WTC11 (cell line): ENCODE measurements around the gene MACC1. TPM values are rescaled to one million over a fixed set of nuclear protein-coding genes. Genes with fewer than 3 reads are reported as not detected.

Experiments used
- ATAC-seq: fragments of 200-7000 bp; cut with Tn5 transposase; 2 replicates; pipeline ENCODE4 v1.10.0; 2021; ENCODE audit warnings: mild to moderate bottlenecking, moderate library complexity
- CTCF ChIA-PET: fragments of 300-600 bp; sonication (Branson Sonifier 250); formaldehyde crosslinking; loops from one replicate; lab custom pipeline; 2021; ENCODE audit warnings: antibody characterized with exemption; lab: Charles Lee
- POLR2A ChIA-PET: fragments of 350-600 bp; sonication (Branson Sonifier 250); formaldehyde crosslinking; loops from one replicate; lab custom pipeline; 2021; ENCODE audit warnings: antibody characterized with exemption; lab: Charles Lee
- DNase-seq: peaks from one replicate; pipeline ENCODE4 v3.0.0; 2021; ENCODE audit warnings: low spot score
- H3K27ac Mint-ChIP-seq: 2 replicates; pipeline ENCODE4 v1.8.0; 2021; ENCODE audit warnings: mixed read lengths
- H3K27me3 Mint-ChIP-seq: 2 replicates; pipeline ENCODE4 v1.8.0; 2021; ENCODE audit warnings: low read depth, mild to moderate bottlenecking, moderate library complexity, mixed read lengths
- H3K36me3 Mint-ChIP-seq: 2 replicates; pipeline ENCODE4 v1.8.0; 2021; ENCODE audit warnings: mixed read lengths
- H3K4me1 Mint-ChIP-seq: 2 replicates; pipeline ENCODE4 v1.8.0; 2022; ENCODE audit warnings: mixed read lengths
- H3K4me3 Mint-ChIP-seq: 2 replicates; pipeline ENCODE4 v1.8.0; 2021; ENCODE audit warnings: mild to moderate bottlenecking, moderate library complexity, mixed read lengths
- H3K9me3 Mint-ChIP-seq: 2 replicates; pipeline ENCODE4 v1.8.0; 2021; ENCODE audit warnings: mixed read lengths
- CBFB ChIP-seq: sonication (generic); formaldehyde crosslinking; IDR thresholded peaks from 2 replicates; pipeline ENCODE4 v1.8.1; 2022; ENCODE audit warnings: mild to moderate bottlenecking, low read depth, missing genetic modification reagents
- CREB1 ChIP-seq: sonication (generic); formaldehyde crosslinking; IDR thresholded peaks from 2 replicates; pipeline ENCODE4 v1.8.0; 2023; ENCODE audit warnings: mild to moderate bottlenecking, missing genetic modification reagents
- ETV6 ChIP-seq: sonication (generic); formaldehyde crosslinking; IDR thresholded peaks from 2 replicates; pipeline ENCODE4 v1.8.1; 2022; ENCODE audit warnings: mild to moderate bottlenecking, missing genetic modification reagents
- FOXK1 ChIP-seq: sonication (generic); formaldehyde crosslinking; IDR thresholded peaks from 2 replicates; pipeline ENCODE4 v1.8.0; 2022; ENCODE audit warnings: mild to moderate bottlenecking, moderate library complexity, missing genetic modification reagents
- GTF2I ChIP-seq: fragments of 250-450 bp; sonication (Bioruptor Pico); conservative IDR thresholded peaks from 2 replicates; pipeline ENCODE4 v1.4.0; 2021; ENCODE audit warnings: mild to moderate bottlenecking
- JUN ChIP-seq: sonication (generic); formaldehyde crosslinking; IDR thresholded peaks from 2 replicates; pipeline ENCODE4 v1.8.0; 2023; ENCODE audit warnings: mild to moderate bottlenecking, missing genetic modification reagents
- NFATC4 ChIP-seq: fragments of 250-450 bp; sonication (Bioruptor Pico); IDR thresholded peaks from 2 replicates; pipeline ENCODE4 v1.9.0; 2021; ENCODE audit warnings: mild to moderate bottlenecking
- NR2C2 ChIP-seq: sonication (generic); formaldehyde crosslinking; IDR thresholded peaks from 2 replicates; pipeline ENCODE4 v1.8.0; 2022; ENCODE audit warnings: mild to moderate bottlenecking, missing genetic modification reagents
- PRRX2 ChIP-seq: fragments of 250-450 bp; sonication (Bioruptor Pico); IDR thresholded peaks from 2 replicates; pipeline ENCODE4 v1.8.0; 2021; ENCODE audit warnings: mild to moderate bottlenecking
- RELA ChIP-seq: sonication (generic); formaldehyde crosslinking; IDR thresholded peaks from 2 replicates; pipeline ENCODE4 v1.8.1; 2022; ENCODE audit warnings: missing genetic modification reagents, mild to moderate bottlenecking, borderline replicate concordance
- SP1 ChIP-seq: sonication (generic); formaldehyde crosslinking; conservative IDR thresholded peaks from 2 replicates; pipeline ENCODE4 v1.8.1; 2022; ENCODE audit warnings: missing genetic modification reagents
- TEAD1 ChIP-seq: sonication (generic); formaldehyde crosslinking; IDR thresholded peaks from 2 replicates; pipeline ENCODE4 v1.8.0; 2022; ENCODE audit warnings: mild to moderate bottlenecking, missing genetic modification reagents
- TEAD4 ChIP-seq: sonication (generic); formaldehyde crosslinking; IDR thresholded peaks from 2 replicates; pipeline ENCODE4 v1.8.0; 2022; ENCODE audit warnings: mild to moderate bottlenecking, missing genetic modification reagents
- TP53 ChIP-seq: sonication (generic); formaldehyde crosslinking; IDR thresholded peaks from 2 replicates; pipeline ENCODE4 v1.8.1; 2023; ENCODE audit warnings: mild to moderate bottlenecking, missing genetic modification reagents
- ZBTB21 ChIP-seq: sonication (generic); formaldehyde crosslinking; IDR thresholded peaks from 2 replicates; pipeline ENCODE4 v1.8.1; 2023; ENCODE audit warnings: mild to moderate bottlenecking, missing genetic modification reagents, borderline replicate concordance
- ZNF138 ChIP-seq: sonication (generic); formaldehyde crosslinking; conservative IDR thresholded peaks from 2 replicates; pipeline ENCODE4 v1.8.1; 2022; ENCODE audit warnings: mild to moderate bottlenecking, moderate library complexity, missing genetic modification reagents
- ZNF416 ChIP-seq: fragments of 250-450 bp; sonication (Bioruptor Pico); IDR thresholded peaks from 2 replicates; pipeline ENCODE4 v1.9.0; 2021; ENCODE audit warnings: mild to moderate bottlenecking, inconsistent platforms
- ZNF671 ChIP-seq: fragments of 250-450 bp; sonication (Bioruptor Pico); IDR thresholded peaks from 2 replicates; pipeline ENCODE4 v1.8.0; 2021; ENCODE audit warnings: mild to moderate bottlenecking
- total RNA-seq: library from RNA; stranded (reverse); gene quantifications from 3 replicates; pipeline ENCODE4 v1.2.3, GENCODE V29; 2021
- TF ChIP-seq, protein P1 (sequence below): sonication (generic); formaldehyde crosslinking; IDR thresholded peaks from 2 replicates; pipeline ENCODE4 v1.8.0; 2023; ENCODE audit warnings: missing genetic modification reagents
- TF ChIP-seq, protein P2 (sequence below): sonication (generic); formaldehyde crosslinking; conservative IDR thresholded peaks from 2 replicates; pipeline ENCODE4 v1.8.1; 2022; ENCODE audit warnings: mild to moderate bottlenecking, missing genetic modification reagents
- TF ChIP-seq, protein P3 (sequence below): fragments of 200-600 bp; IDR thresholded peaks from 2 replicates; pipeline ENCODE4 v1.8.0; 2022; ENCODE audit warnings: antibody characterized with exemption
- TF ChIP-seq, protein P4 (sequence below): fragments of 250-450 bp; sonication (Bioruptor Pico); IDR thresholded peaks from 2 replicates; pipeline ENCODE4 v2.1.2; 2022; ENCODE audit warnings: mild to moderate bottlenecking, moderate library complexity
- TF ChIP-seq, protein P5 (sequence below): sonication (generic); formaldehyde crosslinking; IDR thresholded peaks from 2 replicates; pipeline ENCODE4 v1.8.0; 2022; ENCODE audit warnings: mild to moderate bottlenecking, missing genetic modification reagents
- TF ChIP-seq, protein P6 (sequence below): sonication (generic); formaldehyde crosslinking; IDR thresholded peaks from 2 replicates; pipeline ENCODE4 v1.8.1; 2023; ENCODE audit warnings: mild to moderate bottlenecking, moderate library complexity, missing genetic modification reagents
- TF ChIP-seq, protein P7 (sequence below): fragments of 250-450 bp; sonication (Bioruptor Pico); IDR thresholded peaks from 2 replicates; pipeline ENCODE4 v1.9.0; 2021; ENCODE audit warnings: mild to moderate bottlenecking
- TF ChIP-seq, protein P8 (sequence below): sonication (generic); formaldehyde crosslinking; IDR thresholded peaks from 2 replicates; pipeline ENCODE4 v1.8.0; 2022; ENCODE audit warnings: missing genetic modification reagents

MACC1 gene
- total RNA-seq, 1 experiment from 2014 or later, result 14.6 TPM

DNA sequence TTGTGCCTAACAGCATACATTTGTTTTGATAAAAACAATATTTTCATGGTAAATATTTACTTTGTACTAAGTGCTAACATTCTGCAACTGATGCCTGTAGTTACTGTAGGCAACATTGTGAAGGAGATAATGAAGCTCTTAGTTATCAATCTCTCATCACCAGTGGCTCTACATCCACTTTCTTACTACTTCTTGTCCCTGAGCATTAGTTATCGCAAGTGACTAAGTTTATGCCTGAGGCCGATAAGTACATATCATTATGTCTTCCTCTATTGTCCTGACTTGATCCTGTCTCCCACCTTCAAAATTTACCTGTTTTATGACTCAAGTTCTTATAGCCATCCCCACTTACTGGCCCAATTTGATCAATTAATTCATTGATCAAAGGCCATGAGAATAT, 63.6 kb downstream of the MACC1 start:
- H3K27ac Mint-ChIP-seq, result no peak overlapping the region
- TF ChIP-seq TP53 (CRISPR knock-in tag) (no peak), ZNF671 (CRISPR knock-in tag) (no peak), ZBTB21 (no peak), CBFB (CRISPR knock-in tag) (no peak), TEAD4 (CRISPR knock-in tag) (no peak), ETV6 (CRISPR knock-in tag) (no peak), FOXK1 (CRISPR knock-in tag) (no peak), JUN (CRISPR knock-in tag) (no peak), RELA (CRISPR knock-in tag) (no peak), ZNF416 (CRISPR knock-in tag) (no peak), NFATC4 (no peak), ZNF138 (CRISPR knock-in tag) (no peak), NR2C2 (CRISPR knock-in tag) (no peak)
- TF ChIP-seq, protein P1, sequence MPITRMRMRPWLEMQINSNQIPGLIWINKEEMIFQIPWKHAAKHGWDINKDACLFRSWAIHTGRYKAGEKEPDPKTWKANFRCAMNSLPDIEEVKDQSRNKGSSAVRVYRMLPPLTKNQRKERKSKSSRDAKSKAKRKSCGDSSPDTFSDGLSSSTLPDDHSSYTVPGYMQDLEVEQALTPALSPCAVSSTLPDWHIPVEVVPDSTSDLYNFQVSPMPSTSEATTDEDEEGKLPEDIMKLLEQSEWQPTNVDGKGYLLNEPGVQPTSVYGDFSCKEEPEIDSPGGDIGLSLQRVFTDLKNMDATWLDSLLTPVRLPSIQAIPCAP (CRISPR knock-in tag), result no peak
- TF ChIP-seq, protein P2, sequence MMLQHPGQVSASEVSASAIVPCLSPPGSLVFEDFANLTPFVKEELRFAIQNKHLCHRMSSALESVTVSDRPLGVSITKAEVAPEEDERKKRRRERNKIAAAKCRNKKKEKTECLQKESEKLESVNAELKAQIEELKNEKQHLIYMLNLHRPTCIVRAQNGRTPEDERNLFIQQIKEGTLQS (CRISPR knock-in tag), result no peak
- TF ChIP-seq, protein P3, sequence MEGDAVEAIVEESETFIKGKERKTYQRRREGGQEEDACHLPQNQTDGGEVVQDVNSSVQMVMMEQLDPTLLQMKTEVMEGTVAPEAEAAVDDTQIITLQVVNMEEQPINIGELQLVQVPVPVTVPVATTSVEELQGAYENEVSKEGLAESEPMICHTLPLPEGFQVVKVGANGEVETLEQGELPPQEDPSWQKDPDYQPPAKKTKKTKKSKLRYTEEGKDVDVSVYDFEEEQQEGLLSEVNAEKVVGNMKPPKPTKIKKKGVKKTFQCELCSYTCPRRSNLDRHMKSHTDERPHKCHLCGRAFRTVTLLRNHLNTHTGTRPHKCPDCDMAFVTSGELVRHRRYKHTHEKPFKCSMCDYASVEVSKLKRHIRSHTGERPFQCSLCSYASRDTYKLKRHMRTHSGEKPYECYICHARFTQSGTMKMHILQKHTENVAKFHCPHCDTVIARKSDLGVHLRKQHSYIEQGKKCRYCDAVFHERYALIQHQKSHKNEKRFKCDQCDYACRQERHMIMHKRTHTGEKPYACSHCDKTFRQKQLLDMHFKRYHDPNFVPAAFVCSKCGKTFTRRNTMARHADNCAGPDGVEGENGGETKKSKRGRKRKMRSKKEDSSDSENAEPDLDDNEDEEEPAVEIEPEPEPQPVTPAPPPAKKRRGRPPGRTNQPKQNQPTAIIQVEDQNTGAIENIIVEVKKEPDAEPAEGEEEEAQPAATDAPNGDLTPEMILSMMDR, result no peak
- TF ChIP-seq, protein P4, sequence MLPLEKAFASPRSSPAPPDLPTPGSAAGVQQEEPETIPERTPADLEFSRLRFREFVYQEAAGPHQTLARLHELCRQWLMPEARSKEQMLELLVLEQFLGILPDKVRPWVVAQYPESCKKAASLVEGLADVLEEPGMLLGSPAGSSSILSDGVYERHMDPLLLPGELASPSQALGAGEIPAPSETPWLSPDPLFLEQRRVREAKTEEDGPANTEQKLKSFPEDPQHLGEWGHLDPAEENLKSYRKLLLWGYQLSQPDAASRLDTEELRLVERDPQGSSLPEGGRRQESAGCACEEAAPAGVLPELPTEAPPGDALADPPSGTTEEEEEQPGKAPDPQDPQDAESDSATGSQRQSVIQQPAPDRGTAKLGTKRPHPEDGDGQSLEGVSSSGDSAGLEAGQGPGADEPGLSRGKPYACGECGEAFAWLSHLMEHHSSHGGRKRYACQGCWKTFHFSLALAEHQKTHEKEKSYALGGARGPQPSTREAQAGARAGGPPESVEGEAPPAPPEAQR (CRISPR knock-in tag), result no peak
- TF ChIP-seq, protein P5, sequence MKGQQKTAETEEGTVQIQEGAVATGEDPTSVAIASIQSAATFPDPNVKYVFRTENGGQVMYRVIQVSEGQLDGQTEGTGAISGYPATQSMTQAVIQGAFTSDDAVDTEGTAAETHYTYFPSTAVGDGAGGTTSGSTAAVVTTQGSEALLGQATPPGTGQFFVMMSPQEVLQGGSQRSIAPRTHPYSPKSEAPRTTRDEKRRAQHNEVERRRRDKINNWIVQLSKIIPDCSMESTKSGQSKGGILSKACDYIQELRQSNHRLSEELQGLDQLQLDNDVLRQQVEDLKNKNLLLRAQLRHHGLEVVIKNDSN (CRISPR knock-in tag), result no peak
- TF ChIP-seq, protein P6, sequence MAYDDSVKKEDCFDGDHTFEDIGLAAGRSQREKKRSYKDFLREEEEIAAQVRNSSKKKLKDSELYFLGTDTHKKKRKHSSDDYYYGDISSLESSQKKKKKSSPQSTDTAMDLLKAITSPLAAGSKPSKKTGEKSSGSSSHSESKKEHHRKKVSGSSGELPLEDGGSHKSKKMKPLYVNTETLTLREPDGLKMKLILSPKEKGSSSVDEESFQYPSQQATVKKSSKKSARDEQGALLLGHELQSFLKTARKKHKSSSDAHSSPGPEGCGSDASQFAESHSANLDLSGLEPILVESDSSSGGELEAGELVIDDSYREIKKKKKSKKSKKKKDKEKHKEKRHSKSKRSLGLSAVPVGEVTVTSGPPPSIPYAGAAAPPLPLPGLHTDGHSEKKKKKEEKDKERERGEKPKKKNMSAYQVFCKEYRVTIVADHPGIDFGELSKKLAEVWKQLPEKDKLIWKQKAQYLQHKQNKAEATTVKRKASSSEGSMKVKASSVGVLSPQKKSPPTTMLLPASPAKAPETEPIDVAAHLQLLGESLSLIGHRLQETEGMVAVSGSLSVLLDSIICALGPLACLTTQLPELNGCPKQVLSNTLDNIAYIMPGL (CRISPR knock-in tag), result no peak
- H3K27me3 Mint-ChIP-seq, result no peaks in the 10 kb centered on the region
- 0 out of 2 replicates have a peak, but pooled peaks cover 4% of the 10 kb centered on the region for H3K9me3 Mint-ChIP-seq
- H3K4me3 Mint-ChIP-seq, result no peak overlapping the region
- ATAC-seq (no peak), DNase-seq (no peak)
- H3K36me3 Mint-ChIP-seq, result peaks cover 26% of the 10 kb centered on the region
- ChIA-PET CTCF (no interaction called here), POLR2A (no interaction called here)
- H3K4me1 Mint-ChIP-seq, result peaks cover 9% of the 10 kb centered on the region

DNA sequence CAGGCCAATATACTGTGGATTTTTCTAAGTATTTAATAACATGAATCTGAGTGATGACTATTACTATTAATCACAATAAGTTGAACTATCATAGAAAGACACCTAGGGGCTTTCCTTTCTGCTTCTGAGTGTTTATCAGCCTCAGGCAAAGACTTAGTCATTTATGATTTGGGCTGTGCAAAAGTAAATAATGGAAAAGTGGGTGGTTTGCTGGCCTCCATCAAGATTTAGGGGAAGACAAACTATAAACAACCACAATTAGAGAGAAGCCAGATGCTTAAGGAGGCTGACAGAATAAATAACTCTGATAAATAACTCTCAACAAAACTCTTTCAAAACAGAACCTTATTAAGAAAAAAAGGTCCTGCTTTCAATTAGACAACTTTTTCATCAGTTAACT, 64.7 kb downstream of the MACC1 start:
- no peak overlapping the region for H3K4me3 Mint-ChIP-seq
- CTCF ChIA-PET, result no interaction called here
- POLR2A ChIA-PET, result no interaction called here
- DNase-seq (no peak), ATAC-seq (no peak)
- H3K4me1 Mint-ChIP-seq, result no peaks in the 10 kb centered on the region
- no peaks in the 10 kb centered on the region for H3K27me3 Mint-ChIP-seq
- H3K36me3 Mint-ChIP-seq, result peaks cover 19% of the 10 kb centered on the region
- H3K9me3 Mint-ChIP-seq, result 0 out of 2 replicates have a peak, but pooled peaks cover 4% of the 10 kb centered on the region
- H3K27ac Mint-ChIP-seq, result no peak overlapping the region
- TF ChIP-seq, protein P7, sequence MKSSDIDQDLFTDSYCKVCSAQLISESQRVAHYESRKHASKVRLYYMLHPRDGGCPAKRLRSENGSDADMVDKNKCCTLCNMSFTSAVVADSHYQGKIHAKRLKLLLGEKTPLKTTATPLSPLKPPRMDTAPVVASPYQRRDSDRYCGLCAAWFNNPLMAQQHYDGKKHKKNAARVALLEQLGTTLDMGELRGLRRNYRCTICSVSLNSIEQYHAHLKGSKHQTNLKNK, result no peak
- TF ChIP-seq, protein P8, sequence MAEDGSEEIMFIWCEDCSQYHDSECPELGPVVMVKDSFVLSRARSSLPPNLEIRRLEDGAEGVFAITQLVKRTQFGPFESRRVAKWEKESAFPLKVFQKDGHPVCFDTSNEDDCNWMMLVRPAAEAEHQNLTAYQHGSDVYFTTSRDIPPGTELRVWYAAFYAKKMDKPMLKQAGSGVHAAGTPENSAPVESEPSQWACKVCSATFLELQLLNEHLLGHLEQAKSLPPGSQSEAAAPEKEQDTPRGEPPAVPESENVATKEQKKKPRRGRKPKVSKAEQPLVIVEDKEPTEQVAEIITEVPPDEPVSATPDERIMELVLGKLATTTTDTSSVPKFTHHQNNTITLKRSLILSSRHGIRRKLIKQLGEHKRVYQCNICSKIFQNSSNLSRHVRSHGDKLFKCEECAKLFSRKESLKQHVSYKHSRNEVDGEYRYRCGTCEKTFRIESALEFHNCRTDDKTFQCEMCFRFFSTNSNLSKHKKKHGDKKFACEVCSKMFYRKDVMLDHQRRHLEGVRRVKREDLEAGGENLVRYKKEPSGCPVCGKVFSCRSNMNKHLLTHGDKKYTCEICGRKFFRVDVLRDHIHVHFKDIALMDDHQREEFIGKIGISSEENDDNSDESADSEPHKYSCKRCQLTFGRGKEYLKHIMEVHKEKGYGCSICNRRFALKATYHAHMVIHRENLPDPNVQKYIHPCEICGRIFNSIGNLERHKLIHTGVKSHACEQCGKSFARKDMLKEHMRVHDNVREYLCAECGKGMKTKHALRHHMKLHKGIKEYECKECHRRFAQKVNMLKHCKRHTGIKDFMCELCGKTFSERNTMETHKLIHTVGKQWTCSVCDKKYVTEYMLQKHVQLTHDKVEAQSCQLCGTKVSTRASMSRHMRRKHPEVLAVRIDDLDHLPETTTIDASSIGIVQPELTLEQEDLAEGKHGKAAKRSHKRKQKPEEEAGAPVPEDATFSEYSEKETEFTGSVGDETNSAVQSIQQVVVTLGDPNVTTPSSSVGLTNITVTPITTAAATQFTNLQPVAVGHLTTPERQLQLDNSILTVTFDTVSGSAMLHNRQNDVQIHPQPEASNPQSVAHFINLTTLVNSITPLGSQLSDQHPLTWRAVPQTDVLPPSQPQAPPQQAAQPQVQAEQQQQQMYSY (CRISPR knock-in tag), result no peak
- TF ChIP-seq TEAD1 (CRISPR knock-in tag) (no peak), CREB1 (no peak), ZNF671 (CRISPR knock-in tag) (no peak), GTF2I (CRISPR knock-in tag) (no peak), SP1 (no peak), PRRX2 (CRISPR knock-in tag) (no peak)
- TF ChIP-seq, protein P1 (CRISPR knock-in tag), result no peak
